HG03196 (cell line): ENCODE results near the gene ATR.
A peak's percentile ranks its signal among the peaks of the same experiment; 100 is the strongest.

Experiments used
- ATAC-seq: cut with Tn5 transposase; IDR thresholded peaks from one replicate; pipeline ENCODE4 v1.9.1; 2021; ENCODE audit not compliant: unreplicated experiment

ATR gene

GRCh38 chr3:142530296-142530695 lies 48.2 kb downstream of the ATR start:
- no peak for ATAC-seq

GRCh38 chr3:142523921-142524566 lies 54.5 kb downstream of the ATR start:
- ATAC-seq = no peak

GRCh38 chr3:142509079-142509478 lies 69.5 kb downstream of the ATR start:
- ATAC-seq = no peak

- ATAC-seq = no peak
Observed at GRCh38 chr3:142507241-142507640, 71.3 kb downstream of the ATR start.

GRCh38 chr3:142502187-142502985 lies 76.1 kb downstream of the ATR start:
- no peak for ATAC-seq

- no peak for ATAC-seq
Observed at GRCh38 chr3:142501004-142501926, 77.3 kb downstream of the ATR start.

- no peak for ATAC-seq
Observed at GRCh38 chr3:142500211-142500610, 78.3 kb downstream of the ATR start.

GRCh38 chr3:142498397-142499180 lies 79.9 kb downstream of the ATR start:
- ATAC-seq = peak; percentile 61

GRCh38 chr3:142497729-142498128 lies 80.8 kb downstream of the ATR start:
- ATAC-seq = no peak

GRCh38 chr3:142495103-142495502 lies 83.4 kb downstream of the ATR start:
- no peak for ATAC-seq

- ATAC-seq = no peak
Observed at GRCh38 chr3:142492184-142492583, 86.3 kb downstream of the ATR start.

- no peak for ATAC-seq
Observed at GRCh38 chr3:142489572-142490323, 88.8 kb downstream of the ATR start.

GRCh38 chr3:142484912-142485435 lies 93.6 kb downstream of the ATR start:
- no peak for ATAC-seq

GRCh38 chr3:142481196-142481595 lies 97.3 kb downstream of the ATR start:
- ATAC-seq = no peak

- no peak for ATAC-seq
Observed at GRCh38 chr3:142470826-142471225, 107.7 kb downstream of the ATR start.

GRCh38 chr3:142468456-142468855 lies 110.1 kb downstream of the ATR start:
- ATAC-seq = no peak

- ATAC-seq = no peak
Observed at GRCh38 chr3:142467768-142468167, 110.8 kb downstream of the ATR start.

- no peak for ATAC-seq
Observed at GRCh38 chr3:142460689-142461088, 117.8 kb downstream of the ATR start.

- no peak for ATAC-seq
Observed at GRCh38 chr3:142459929-142460328, 118.6 kb downstream of the ATR start.

GRCh38 chr3:142459096-142459495 lies 119.4 kb downstream of the ATR start:
- no peak for ATAC-seq
